GM15510 (cell line): ENCODE results near the gene PCYT2.

Source experiments
- POLR2A ChIP-seq: IDR thresholded peaks from 3 replicates; pipeline ENCODE4 v1.6.1; 2011; ENCODE audit warnings: borderline replicate concordance; ENCODE audit not compliant: insufficient read length; ENCODE audit errors: extremely low read depth

Gene PCYT2

GRCh38 chr17:81914103-81914850 is 3.1 kb upstream of the PCYT2 start:
- TF ChIP-seq POLR2A = no peak

- TF ChIP-seq POLR2A = no peak
Measured at GRCh38 chr17:81913394-81914102, 2.3 kb upstream of the PCYT2 start.

DNA sequence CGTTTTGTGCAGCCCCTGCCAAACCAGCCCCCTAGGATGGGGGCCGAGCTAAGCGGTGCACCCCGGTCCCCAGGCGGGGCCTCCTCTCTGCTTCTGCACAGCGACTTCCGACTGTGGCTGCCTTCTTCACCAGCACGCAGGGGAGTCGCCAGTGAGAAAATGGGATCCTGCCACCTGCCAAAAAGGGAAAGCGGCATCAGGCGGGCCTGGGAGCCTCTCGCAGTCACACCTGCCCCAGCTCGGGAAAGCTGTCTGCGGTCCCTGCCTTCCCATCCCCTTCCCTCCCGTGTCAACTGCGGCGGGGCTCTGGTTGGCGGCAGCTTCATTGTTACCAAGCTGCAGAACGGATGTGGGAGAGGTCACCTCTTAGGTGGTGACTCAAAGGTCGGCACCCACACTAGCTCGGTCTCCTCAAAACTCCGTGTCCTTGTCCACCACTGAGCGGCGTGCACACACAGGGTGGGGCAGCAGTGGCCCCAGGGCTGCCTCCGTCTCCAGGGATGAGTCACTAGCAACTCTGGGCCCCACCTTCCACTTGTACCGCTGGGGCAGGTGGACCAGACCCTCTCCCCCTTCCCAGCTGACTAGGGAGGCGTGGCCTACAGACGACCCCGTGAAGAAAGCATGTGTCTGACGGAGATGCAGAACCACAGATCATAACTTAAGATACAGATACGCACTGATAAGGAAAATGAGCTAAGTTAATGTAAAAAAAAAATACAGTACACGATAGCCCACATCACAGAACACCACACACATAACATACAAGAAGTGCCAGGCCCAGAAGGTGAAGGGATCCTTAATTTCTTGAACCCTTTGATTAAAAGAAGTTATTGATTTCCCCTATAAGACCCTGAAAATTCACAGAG is 1.5 kb upstream of the PCYT2 start:
- TF ChIP-seq POLR2A = no peak

DNA sequence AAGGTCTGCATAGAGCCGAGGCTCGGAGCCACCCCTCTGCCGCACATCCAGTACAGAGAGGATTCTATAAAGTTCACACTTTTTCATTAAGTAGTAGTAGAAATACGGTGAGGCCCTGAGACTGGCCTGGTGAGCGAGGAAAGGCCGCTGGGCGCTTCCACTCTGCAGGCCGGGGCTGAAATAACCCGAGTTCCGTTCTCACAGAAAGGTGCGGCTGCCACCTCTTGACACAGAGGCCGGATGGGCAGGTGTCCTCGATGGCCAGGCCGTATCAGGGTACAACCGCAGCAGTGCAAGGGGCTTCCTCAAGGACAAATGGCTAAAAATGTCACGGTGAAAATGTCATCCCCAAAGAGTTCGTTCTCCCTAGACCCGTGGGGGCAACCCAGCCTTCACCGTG is 770 bp upstream of the PCYT2 start:
- no peak for TF ChIP-seq POLR2A

DNA sequence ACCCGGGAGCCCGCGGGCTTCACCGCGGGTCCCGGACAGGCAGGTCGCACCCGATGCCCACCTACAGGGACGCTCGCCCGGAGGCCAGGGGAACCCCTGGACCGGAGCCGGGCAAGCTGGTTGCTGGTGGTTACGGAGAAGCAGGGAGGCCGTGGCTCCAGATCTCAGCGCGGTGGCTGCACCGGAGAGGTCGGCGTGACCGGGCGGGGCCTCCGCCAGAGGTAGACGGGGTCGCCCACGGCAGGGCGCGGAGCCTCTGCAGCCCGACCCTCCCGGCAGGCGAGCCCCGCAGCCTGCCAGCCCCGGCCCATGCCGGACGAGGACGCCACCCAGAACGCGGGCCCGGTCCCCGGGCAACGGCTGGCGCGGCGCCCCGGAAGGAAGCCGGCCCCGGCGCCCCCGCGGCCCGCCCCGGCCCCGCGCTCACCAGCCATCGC is 341 bp downstream of the PCYT2 start:
- TF ChIP-seq POLR2A = no peak

GRCh38 chr17:81909966-81910839 is 996 bp downstream of the PCYT2 start:
- no peak for TF ChIP-seq POLR2A

DNA sequence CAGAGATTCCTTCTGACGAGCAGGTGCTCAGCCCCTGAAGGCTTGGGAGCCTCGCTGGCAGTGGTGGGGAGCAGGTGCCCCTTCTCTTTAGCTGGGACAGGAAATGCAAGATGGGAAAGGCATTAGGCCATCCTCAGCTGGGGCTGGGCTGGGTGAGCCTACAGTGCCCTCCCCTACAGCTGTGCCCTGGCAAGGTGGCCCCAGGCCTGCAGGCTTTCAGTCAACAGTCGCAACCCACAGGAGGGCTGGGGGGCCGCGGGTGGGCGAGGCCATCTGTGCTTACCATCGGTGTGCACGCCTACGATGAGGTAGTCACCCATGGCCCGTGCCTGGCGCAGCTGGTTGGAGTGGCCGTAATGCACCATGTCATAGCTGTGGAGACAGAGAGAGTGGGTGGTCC is 2.0 kb downstream of the PCYT2 start:
- TF ChIP-seq POLR2A = no peak

DNA sequence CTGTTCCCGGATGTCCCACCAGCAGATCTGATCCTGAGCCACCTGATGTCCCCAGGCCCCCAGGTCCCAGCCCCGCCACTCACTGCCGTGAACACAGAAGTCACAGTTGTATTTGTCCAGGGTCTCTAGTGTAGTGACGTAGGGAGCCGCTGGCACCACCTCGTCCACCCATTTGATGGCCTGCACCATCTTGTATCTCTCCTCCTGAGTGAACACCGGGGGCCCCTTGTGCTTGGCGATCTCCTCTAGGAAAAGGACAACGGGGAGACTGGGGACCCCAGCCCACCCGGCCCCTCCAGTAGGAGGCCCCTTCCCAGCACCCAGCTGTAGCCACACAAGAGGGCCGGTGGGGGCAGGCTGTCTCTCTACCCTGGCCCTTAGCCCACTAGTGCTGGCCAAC is 2.4 kb downstream of the PCYT2 start:
- no peak for TF ChIP-seq POLR2A

DNA sequence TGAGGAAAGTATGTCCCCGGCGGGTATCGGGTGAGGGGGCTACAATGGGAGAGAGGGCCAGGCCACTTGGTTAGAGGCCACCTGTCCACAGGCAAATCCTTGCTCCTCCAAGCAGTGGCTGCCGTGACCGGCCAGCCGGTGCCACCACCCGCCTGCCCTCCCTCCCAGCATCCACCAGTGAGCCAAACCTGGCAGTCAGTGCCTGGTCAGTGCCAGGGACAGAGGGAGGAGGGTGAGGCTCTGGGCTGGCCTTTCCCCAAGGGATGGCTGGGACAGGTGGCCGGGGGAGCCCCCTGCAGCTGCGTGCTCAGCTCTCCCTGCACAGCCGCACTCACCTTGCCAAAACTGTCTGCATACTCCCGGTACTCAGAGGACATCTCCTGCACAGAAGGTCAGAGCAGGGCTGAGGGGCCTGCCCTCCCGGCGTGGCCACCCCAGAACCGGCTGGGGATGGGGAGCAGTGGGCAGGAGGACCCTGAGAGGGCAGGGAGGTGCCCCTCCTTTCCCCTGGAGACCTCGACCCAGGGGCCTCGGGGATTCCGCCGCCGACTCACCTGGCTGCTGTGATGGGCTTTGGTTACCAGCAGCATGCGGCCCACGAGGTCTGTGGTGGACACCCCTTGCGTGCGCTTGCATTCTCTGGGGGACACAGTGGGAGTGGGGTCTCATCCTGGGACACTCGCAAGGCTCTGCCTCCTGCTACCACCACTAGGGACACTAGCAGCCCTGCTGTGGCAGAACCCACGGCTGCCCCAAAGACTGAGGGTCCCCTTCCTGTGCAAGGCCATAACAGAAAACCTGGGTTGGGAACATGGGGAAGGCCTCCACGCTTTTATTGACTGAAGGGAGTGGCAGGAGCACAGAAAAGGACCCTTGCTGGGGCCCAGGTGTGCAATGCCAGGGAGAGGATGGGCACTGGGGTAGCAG is 3.7 kb downstream of the PCYT2 start:
- TF ChIP-seq POLR2A = no peak

DNA sequence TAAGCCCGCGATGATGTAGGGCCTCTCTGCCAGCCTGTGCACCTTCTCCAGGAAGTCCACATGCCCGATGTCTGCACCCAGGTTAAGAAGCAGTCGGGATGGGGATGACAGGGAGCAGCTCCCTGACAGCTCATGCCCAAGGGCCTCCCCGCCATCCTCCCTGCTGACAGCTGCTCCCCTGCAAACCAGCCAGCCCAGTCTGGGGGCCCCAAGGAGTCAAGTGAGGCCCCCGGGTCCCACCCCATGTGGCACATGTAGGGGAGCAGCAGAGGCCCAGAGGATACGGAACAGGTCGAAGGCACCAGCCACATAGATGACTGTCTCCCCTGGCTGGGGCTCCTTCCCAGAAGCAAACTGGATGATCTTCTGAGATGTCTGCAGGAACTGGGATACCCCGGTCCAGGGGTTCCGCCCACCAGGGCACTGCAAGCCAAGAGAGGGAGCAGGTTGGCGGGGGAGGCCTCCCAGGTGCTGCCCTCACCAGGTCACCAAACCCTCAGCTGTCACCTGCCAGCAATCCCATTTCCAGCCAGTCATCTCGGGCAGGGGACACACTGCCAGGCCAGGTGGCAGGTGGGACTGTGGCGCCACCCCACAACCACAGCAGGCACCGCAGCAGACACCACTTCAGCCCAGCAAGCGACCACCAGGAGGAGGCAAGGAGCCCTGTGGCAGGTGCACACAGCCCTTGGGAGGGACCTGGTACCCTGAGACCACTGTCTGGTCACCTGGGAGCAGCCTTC is 4.6 kb downstream of the PCYT2 start:
- no peak for TF ChIP-seq POLR2A

DNA sequence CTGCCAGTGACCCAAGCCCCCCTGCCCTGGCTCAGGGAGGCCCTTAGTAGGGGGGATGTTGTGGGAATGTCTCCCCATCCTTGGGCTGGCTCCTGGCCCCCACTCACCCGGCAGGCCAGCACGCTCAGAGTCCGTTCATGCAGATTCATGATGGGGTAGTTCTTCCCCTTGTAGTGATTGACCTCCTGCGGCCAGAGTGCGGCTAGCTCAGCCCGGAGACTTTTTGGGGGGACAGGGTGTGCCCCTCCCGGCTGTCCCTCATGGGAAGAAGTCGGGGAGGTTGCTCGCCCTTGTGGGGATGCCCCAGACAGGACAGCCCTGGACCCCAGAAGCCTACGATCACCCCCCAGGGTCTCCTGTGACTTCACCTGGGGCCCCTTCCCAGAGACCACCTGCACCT is 5.2 kb downstream of the PCYT2 start:
- no peak for TF ChIP-seq POLR2A

DNA sequence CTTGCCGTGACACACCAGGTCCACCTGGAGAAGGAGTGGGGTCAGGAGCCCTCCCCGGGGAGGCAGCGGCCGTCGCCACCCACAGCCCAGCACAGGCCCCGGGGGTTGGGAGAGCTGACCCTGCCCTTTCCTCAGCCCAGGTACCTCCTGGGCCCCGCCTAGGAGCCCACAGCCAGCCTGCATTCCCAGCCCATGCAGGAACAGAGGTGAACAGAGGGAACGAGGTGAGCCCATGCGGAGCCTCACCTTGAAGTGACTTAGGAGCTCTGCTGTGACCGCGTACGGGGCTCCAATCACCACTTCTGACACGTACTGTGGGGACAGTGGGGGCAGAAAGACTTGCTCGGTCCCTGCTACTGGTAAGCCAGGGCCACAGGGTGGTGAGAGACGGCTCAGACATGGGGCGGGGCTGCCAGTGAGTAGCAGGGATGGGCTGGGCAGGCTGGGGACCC is 5.7 kb downstream of the PCYT2 start:
- TF ChIP-seq POLR2A = no peak
